OCI-LY3 (cell line): ENCODE data around the gene SMCO2.

ENCODE experiments used
- H2AFZ ChIP-seq: fragments of 200-600, 300-600 bp; shearing (Covaris generic); 2 replicates; pipeline ENCODE4 v1.6.0; 2014; ENCODE audit warnings: antibody characterized with exemption, low read depth, low read length
- H3K27ac ChIP-seq: fragments of 200-600, 300-600 bp; sonication (generic); 2 replicates; pipeline ENCODE4 v1.5.1; 2014; ENCODE audit warnings: mild to moderate bottlenecking, low read length, moderate library complexity, mixed read lengths
- H3K27me3 ChIP-seq: fragments of 200-600, 300-600 bp; sonication (generic); 2 replicates; pipeline ENCODE4 v1.6.1; 2014; ENCODE audit warnings: low read depth, low read length, mixed read lengths
- H3K36me3 ChIP-seq: fragments of 200-600, 300-600 bp; sonication (generic); replicated peaks from 2 replicates; pipeline ENCODE3; 2014; ENCODE audit warnings: low read depth, low read length, mixed read lengths
- H3K4me1 ChIP-seq: fragments of 300-600, 200-600 bp; sonication (generic); 2 replicates; pipeline ENCODE4 v1.6.1; 2014; ENCODE audit warnings: low read length, mixed read lengths
- H3K4me2 ChIP-seq: fragments of 200-600, 300-600 bp; sonication (generic); 2 replicates; pipeline ENCODE4 v1.6.1; 2014; ENCODE audit warnings: low read length, mixed read lengths
- H3K4me3 ChIP-seq: fragments of 300-600, 200-600 bp; sonication (generic); 2 replicates; pipeline ENCODE4 v1.5.1; 2014; ENCODE audit warnings: antibody characterized with exemption, mild to moderate bottlenecking, low read length, moderate library complexity
- H3K79me2 ChIP-seq: fragments of 300-600, 200-600 bp; shearing (Covaris generic); 2 replicates; pipeline ENCODE4 v1.6.1; 2014; ENCODE audit warnings: mild to moderate bottlenecking, low read length, mixed read lengths
- H3K9ac ChIP-seq: fragments of 300-600, 200-600 bp; shearing (Covaris generic); 2 replicates; pipeline ENCODE4 v1.6.0; 2014; ENCODE audit warnings: mild to moderate bottlenecking, low read length, moderate library complexity
- H3K9me3 ChIP-seq: fragments of 200-600, 300-600 bp; shearing (Covaris generic); 2 replicates; pipeline ENCODE4 v1.6.1; 2014; ENCODE audit warnings: low read length, mixed read lengths; ENCODE audit not compliant: insufficient read depth
- H4K20me1 ChIP-seq: fragments of 200-600, 300-600 bp; sonication (generic); 2 replicates; pipeline ENCODE4 v1.6.1; 2016; ENCODE audit warnings: low read length, mixed read lengths; ENCODE audit not compliant: insufficient read depth
- CTCF ChIP-seq: fragments of 200-600, 300-600 bp; sonication (generic); IDR thresholded peaks from 2 replicates; pipeline ENCODE4 v1.5.1; 2014; ENCODE audit warnings: antibody characterized with exemption, low read length, low read depth
- EZH2phosphoT487 ChIP-seq: fragments of 200-600 bp; shearing (Covaris generic); IDR thresholded peaks from 2 replicates; pipeline ENCODE4 v1.6.1; 2018; ENCODE audit warnings: antibody characterized with exemption, mixed run types, low read depth

Gene SMCO2

DNA sequence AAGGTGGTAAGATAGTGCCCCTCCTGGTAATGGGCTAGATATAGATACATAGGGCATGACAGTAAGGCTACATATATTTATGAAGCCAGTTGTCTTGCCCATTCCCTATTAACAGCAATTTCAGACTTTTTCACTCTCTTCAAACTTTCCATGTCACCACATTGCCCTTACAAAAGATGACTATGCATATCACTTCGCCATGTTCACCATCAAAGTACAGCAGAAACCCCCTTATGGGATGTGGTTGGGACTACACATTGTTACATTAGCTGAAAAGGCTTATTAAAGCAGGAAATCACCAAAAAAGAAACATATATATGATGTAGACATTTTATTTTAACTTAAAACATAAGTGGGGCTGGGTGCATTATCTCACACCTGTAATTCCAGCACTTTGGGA is 9.8 kb upstream of the SMCO2 start:
- TF ChIP-seq EZH2phosphoT487 (no peak), CTCF (no peak)
- Histone ChIP-seq H3K4me3 (no peak overlapping the region), H3K27me3 (no peaks in the 10 kb centered on the region), H3K9me3 (no peaks in the 10 kb centered on the region), H3K36me3 (no peaks in the 10 kb centered on the region), H3K4me1 (peaks cover 22% of the 10 kb centered on the region), H2AFZ (no peak overlapping the region), H3K27ac (no peak overlapping the region), H4K20me1 (no peaks in the 10 kb centered on the region), H3K9ac (no peak overlapping the region), H3K79me2 (no peaks in the 10 kb centered on the region), H3K4me2 (no peak overlapping the region)

DNA sequence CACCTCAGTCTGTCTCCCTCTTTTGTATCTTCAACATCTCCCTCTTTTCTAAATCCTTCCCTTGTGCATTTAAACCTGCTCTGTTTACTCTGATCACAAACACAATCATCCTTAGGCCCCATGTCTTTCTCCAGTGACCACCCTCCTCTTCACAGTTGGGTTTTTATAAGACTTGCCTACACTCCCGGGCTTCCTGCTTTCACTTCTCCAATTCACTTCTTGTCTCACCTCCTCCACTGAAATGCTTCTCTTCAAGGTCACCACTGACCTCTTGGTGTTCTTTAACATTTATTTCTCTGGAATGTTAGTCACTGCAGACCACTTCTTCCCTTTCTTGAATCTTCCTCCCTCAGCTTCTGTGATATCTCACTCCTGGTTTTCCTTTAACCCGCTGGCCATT is 8.7 kb upstream of the SMCO2 start:
- peaks cover 22% of the 10 kb centered on the region for H3K4me1 ChIP-seq

DNA sequence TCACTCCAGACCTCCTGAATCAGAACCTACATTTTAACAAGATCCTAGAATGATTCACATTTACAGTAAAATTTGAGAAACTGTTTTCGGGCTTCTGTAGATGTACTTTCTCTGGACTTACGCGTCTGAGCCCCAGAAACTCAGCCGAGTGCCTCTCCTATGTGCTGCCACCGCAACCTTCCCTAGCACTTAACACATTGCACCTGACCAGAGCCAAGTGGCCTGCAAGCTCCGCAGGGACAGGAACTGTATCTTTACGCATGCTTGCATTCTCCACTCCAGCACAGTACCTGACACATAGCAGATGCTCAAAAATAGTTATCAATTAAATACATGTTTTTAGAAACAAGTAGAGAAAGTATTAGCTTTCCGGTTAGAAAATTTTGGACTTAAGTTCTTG is 1.2 kb downstream of the SMCO2 start:
- Histone ChIP-seq H3K9me3 (no peaks in the 10 kb centered on the region), H3K27me3 (no peaks in the 10 kb centered on the region), H2AFZ (no peak overlapping the region), H3K4me2 (no peak overlapping the region), H3K27ac (no peak overlapping the region), H4K20me1 (no peaks in the 10 kb centered on the region), H3K4me3 (no peak overlapping the region), H3K79me2 (no peaks in the 10 kb centered on the region), H3K4me1 (peaks cover 2% of the 10 kb centered on the region; the same call in 1 of the 2 replicates), H3K9ac (no peak overlapping the region), H3K36me3 (no peaks in the 10 kb centered on the region)
- TF ChIP-seq CTCF (no peak), EZH2phosphoT487 (no peak)

More for the DNA sequence above, 8.7 kb upstream of the SMCO2 start:
- TF ChIP-seq EZH2phosphoT487 (no peak), CTCF (no peak)
- H2AFZ ChIP-seq: no peak overlapping the region
- H3K4me3 ChIP-seq: no peak overlapping the region
- H3K36me3 ChIP-seq: no peaks in the 10 kb centered on the region
- H3K27me3 ChIP-seq: no peaks in the 10 kb centered on the region
- no peaks in the 10 kb centered on the region for H3K9me3 ChIP-seq
- no peaks in the 10 kb centered on the region for H4K20me1 ChIP-seq
- H3K9ac ChIP-seq: no peak overlapping the region
- H3K27ac ChIP-seq: no peak overlapping the region
- no peaks in the 10 kb centered on the region for H3K79me2 ChIP-seq
- H3K4me2 ChIP-seq: peak overlapping the region; percentile 12; the same call in 1 of the 2 replicates

DNA sequence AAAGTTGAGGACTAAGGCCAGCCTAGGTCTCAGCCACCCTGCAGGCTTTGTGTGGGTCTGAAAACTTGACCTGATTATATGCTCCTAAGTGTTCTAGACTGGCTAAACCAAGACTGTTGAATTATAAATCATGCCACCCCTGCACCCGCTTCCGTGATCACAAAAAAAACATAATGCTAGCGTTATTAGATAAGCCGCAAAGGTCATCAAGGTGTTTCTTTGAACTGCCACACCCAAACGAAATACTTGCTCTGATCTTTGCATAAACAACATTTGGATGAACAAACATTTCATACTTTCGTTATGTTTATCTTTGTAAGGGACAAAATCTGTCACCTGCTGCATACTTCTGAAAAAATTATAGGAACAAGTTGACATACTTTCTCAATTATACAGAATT is 2.5 kb downstream of the SMCO2 start:
- no peak for TF ChIP-seq CTCF
- TF ChIP-seq EZH2phosphoT487: no peak
- no peak overlapping the region for H2AFZ ChIP-seq
- H3K27me3 ChIP-seq: no peaks in the 10 kb centered on the region
- no peaks in the 10 kb centered on the region for H4K20me1 ChIP-seq
- peaks cover 2% of the 10 kb centered on the region; the same call in 1 of the 2 replicates for H3K4me1 ChIP-seq
- no peak overlapping the region for H3K27ac ChIP-seq
- no peaks in the 10 kb centered on the region for H3K9me3 ChIP-seq
- no peaks in the 10 kb centered on the region for H3K36me3 ChIP-seq
- no peak overlapping the region for H3K4me3 ChIP-seq
- no peak overlapping the region for H3K9ac ChIP-seq
- no peaks in the 10 kb centered on the region for H3K79me2 ChIP-seq
- no peak overlapping the region for H3K4me2 ChIP-seq
